PC-3 (cell line): ENCODE data around the gene HAUS1. TPM values are rescaled to one million over a fixed set of nuclear protein-coding genes. Genes with fewer than 3 reads are reported as not detected.
A peak's percentile ranks its signal among the peaks of the same experiment; 100 is the strongest.

Source experiments
- ATAC-seq: fragments of 200-7000 bp; cut with Tn5 transposase; 2 replicates; pipeline ENCODE4 v1.9.1; 2020; ENCODE audit warnings: mild to moderate bottlenecking, moderate library complexity
- BruUV-seq: library from RNA; stranded (reverse); fragments of 400-500 nt; replicated peaks from 2 replicates; lab custom pipeline; 2021; lab: Mats Ljungman, UMichigan
- CTCF ChIA-PET: fragments of 300-600 bp; sonication (Branson Sonifier 250); formaldehyde crosslinking; loops from one replicate; lab custom pipeline; 2022; ENCODE audit warnings: antibody characterized with exemption; lab: Charles Lee
- POLR2A ChIA-PET: fragments of 300-600 bp; sonication (Branson Sonifier 250); formaldehyde crosslinking; loops from one replicate; lab custom pipeline; 2022; ENCODE audit warnings: antibody characterized with exemption; ENCODE audit not compliant: unreplicated experiment; lab: Charles Lee
- DNase-seq: peaks from one replicate; pipeline ENCODE4 v3.0.0-alpha.2; 2015
- H2AFZ ChIP-seq: fragments of 300-600 bp; sonication (generic); 2 replicates; pipeline ENCODE4 v1.6.0; 2016; ENCODE audit warnings: antibody characterized with exemption, low read length
- H3F3A ChIP-seq: fragments of 300-600 bp; sonication (generic); one replicate; pipeline ENCODE4 v1.6.0; 2017; ENCODE audit warnings: antibody characterized with exemption, low read length, control low read depth, mild to moderate bottlenecking; ENCODE audit not compliant: unreplicated experiment
- H3K27ac ChIP-seq: fragments of 300-600 bp; sonication (generic); 2 replicates; pipeline ENCODE4 v1.5.1; 2016; ENCODE audit warnings: mild to moderate bottlenecking, low read length
- H3K27me3 ChIP-seq: fragments of 300-600 bp; sonication (generic); 2 replicates; pipeline ENCODE4 v1.6.1; 2016; ENCODE audit warnings: low read length, mixed read lengths
- H3K36me3 ChIP-seq: fragments of 300-600 bp; sonication (generic); 2 replicates; pipeline ENCODE4 v1.6.1; 2016; ENCODE audit warnings: low read depth, mixed run types, low read length, mixed read lengths
- H3K4me1 ChIP-seq: fragments of 300-600 bp; sonication (generic); 2 replicates; pipeline ENCODE4 v1.5.1; 2016; ENCODE audit warnings: low read length; ENCODE audit not compliant: insufficient read depth
- H3K4me2 ChIP-seq: fragments of 300-600 bp; sonication (generic); 2 replicates; pipeline ENCODE4 v1.6.0; 2016; ENCODE audit warnings: low read length
- H3K4me3 ChIP-seq: fragments of 300-600 bp; sonication (generic); 2 replicates; pipeline ENCODE4 v1.5.1; 2016; ENCODE audit warnings: mild to moderate bottlenecking, low read length, mixed read lengths
- H3K79me2 ChIP-seq: fragments of 300-600 bp; sonication (generic); 2 replicates; pipeline ENCODE4 v1.6.1; 2017; ENCODE audit warnings: low read length, mixed read lengths
- H3K9ac ChIP-seq: fragments of 300-600 bp; sonication (generic); 2 replicates; pipeline ENCODE4 v1.6.0; 2016; ENCODE audit warnings: mild to moderate bottlenecking, low read length
- H3K9me2 ChIP-seq: fragments of 300-600 bp; sonication (generic); replicated peaks from 2 replicates; pipeline ENCODE4 v1.6.1; 2016; ENCODE audit warnings: mixed run types, low read length, mixed read lengths
- H3K9me3 ChIP-seq: fragments of 300-600 bp; sonication (generic); 2 replicates; pipeline ENCODE4 v1.6.1; 2016; ENCODE audit warnings: low read length, mixed read lengths
- H4K20me1 ChIP-seq: fragments of 300-600 bp; sonication (generic); 2 replicates; pipeline ENCODE4 v1.6.1; 2016; ENCODE audit warnings: low read length, mixed read lengths
- EZH2 ChIP-seq: fragments of 300-600 bp; sonication (generic); IDR thresholded peaks from one replicate; pipeline ENCODE4 v1.6.1; 2017; ENCODE audit warnings: antibody characterized with exemption, mild to moderate bottlenecking, low read length; ENCODE audit not compliant: unreplicated experiment
- EZH2phosphoT487 ChIP-seq: fragments of 300-600 bp; sonication (generic); IDR thresholded peaks from 2 replicates; pipeline ENCODE4 v1.6.1; 2018; ENCODE audit warnings: mild to moderate bottlenecking, antibody characterized with exemption, low read length, borderline replicate concordance
- intact Hi-C: fragments of 100-400 bp; cut with micrococcal nuclease; formaldehyde crosslinking; loops from 2 replicates; pipeline ENCODE4 v1.9.0; 2023
- total RNA-seq: library from RNA; depleted of rRNA; stranded (reverse); fragments of >200 nt; gene quantifications from 2 replicates; pipeline ENCODE4 v1.2.3, GENCODE V29; 2014
- TF ChIP-seq, protein P1 (sequence below): fragments of 300-600 bp; sonication (generic); conservative IDR thresholded peaks from 2 replicates; pipeline ENCODE4 v1.5.1; 2017; ENCODE audit warnings: antibody characterized with exemption, low read depth, mild to moderate bottlenecking, low read length

HAUS1 gene
- total RNA-seq, 1 experiment from 2014 or later = 17.7 TPM

DNA sequence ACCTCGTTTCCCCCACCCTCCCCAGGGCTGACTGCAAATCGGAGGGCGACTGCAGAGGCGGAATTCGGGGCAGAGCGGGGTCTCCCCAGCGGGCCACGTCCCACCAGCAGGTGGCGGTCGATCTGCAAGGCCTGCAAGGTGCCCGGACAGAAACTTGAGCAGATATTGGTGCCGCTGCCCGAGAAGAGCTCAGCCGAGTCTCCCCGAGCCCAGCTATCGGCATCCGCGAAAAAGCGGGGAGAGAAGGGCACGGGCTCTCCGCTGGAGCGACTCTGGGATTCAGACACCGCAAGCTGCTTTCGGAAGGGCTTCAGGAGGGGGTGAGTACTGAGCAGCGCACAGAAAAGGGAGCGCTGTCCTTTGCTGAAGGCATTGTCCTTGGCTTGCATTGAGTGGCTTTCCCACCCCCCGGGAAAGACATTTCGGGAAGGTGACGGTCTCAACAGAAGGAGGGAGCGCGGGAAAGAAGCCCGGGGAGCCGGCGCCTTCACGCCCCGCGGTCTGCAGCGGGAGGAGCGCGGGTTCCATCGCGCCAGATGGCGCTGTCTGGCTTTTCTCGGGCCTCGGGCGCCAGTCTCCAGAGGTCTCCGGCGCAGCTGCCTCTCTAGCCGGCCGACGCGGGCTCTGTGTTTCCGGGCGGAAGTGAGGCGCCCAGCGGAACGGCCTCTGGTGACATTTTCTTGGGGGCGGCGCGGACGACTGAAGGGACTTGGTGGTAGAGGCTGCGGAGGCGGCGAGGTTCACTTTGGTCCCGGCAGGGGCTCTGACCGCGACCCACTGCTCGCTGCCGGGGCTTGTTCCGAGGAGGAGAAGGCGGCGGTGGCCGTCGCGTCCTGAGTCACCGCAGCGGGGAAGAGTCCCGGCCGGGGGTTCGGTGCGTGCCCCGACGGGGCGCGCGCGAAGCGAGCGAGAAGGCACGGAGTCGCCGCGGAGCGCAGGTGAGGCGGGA is 69.5 kb downstream of the HAUS1 start:
- H3K79me2 ChIP-seq = peaks cover 48% of the 10 kb centered on the region
- intact Hi-C loops = loop anchor here (1.0 to 10.0 kb wide), 4 partner anchors 21 to 481 kb away; partner anchors contain the start of gene LOXHD1
- peak overlapping the region; percentile 91 for H3K4me2 ChIP-seq
- DNase-seq (peak; percentile 75), ATAC-seq (peak; percentile 83)
- peak overlapping the region; percentile 86 for H3K4me3 ChIP-seq
- no peaks in the 10 kb centered on the region for H3K36me3 ChIP-seq
- H3K4me1 ChIP-seq = peaks cover 12% of the 10 kb centered on the region; the same call in 1 of the 2 replicates
- POLR2A ChIA-PET = interaction anchor here (0.6 to 1.0 kb wide), 5 partner anchors 18 to 76 kb away, joined by 3 to 18 read pairs (median 5); partner anchors contain the start of gene ATP5F1A
- H3K9ac ChIP-seq = peak overlapping the region; percentile 89
- no TSS peak for BruUV-seq
- H3K9me3 ChIP-seq = no peaks in the 10 kb centered on the region
- CTCF ChIA-PET = interaction anchor here (0.5 to 1.5 kb wide), 13 partner anchors 13 to 485 kb away, joined by 3 to 15 read pairs (median 5); no protein-coding TSS in a partner anchor
- peak overlapping the region; percentile 70 for H3K27ac ChIP-seq
- H4K20me1 ChIP-seq = 0 out of 2 replicates have a peak, but pooled peaks cover 4% of the 10 kb centered on the region
- H2AFZ ChIP-seq = peak overlapping the region; percentile 99
- no peaks in the 10 kb centered on the region for H3F3A ChIP-seq
- TF ChIP-seq, protein P1, sequence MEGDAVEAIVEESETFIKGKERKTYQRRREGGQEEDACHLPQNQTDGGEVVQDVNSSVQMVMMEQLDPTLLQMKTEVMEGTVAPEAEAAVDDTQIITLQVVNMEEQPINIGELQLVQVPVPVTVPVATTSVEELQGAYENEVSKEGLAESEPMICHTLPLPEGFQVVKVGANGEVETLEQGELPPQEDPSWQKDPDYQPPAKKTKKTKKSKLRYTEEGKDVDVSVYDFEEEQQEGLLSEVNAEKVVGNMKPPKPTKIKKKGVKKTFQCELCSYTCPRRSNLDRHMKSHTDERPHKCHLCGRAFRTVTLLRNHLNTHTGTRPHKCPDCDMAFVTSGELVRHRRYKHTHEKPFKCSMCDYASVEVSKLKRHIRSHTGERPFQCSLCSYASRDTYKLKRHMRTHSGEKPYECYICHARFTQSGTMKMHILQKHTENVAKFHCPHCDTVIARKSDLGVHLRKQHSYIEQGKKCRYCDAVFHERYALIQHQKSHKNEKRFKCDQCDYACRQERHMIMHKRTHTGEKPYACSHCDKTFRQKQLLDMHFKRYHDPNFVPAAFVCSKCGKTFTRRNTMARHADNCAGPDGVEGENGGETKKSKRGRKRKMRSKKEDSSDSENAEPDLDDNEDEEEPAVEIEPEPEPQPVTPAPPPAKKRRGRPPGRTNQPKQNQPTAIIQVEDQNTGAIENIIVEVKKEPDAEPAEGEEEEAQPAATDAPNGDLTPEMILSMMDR = peak; percentile 65
- TF ChIP-seq EZH2 = no peak
- TF ChIP-seq EZH2phosphoT487 = no peak
- H3K27me3 ChIP-seq = no peaks in the 10 kb centered on the region
- no peaks in the 10 kb centered on the region for H3K9me2 ChIP-seq

DNA sequence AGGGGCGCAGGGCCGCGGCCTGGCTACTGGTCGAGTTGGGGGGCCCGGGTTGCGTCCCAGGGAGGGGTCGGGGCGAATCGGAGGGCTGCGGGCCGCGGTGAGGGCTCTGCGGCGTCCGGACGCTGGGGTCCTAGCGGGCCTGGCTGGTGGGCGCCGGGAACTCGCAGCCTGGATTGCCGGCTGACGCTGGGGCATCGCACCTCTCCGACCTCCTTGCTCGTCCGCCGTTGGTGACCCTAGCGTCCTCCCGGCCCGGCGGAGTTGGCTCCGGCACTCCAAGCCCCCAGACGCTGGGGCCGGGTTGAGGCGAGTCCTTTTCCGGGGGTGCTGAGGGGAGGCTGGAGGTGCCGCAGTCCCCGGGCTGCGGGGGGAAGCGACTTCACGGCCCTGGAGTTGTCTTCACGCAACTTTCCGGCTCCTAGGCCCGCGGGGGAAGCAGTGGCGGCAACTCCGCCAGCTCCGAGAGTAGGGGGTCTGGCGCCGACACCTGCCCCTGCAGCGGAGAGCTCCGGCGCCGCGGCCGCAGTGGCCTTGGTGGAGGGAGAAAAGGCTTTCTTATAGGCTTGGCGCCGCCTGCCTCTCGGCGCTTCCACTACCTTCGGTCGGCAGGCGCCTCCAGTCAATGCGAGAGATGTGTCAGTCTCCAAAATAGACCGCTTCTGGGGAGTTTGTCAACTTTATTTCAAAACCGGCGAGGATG is 70.3 kb downstream of the HAUS1 start:
- intact Hi-C loops = loop anchor here (10.0 kb wide), 1 partner anchor 480 kb away; the partner anchor contains the start of gene LOXHD1
- peaks cover 56% of the 10 kb centered on the region for H3K79me2 ChIP-seq
- H3K4me3 ChIP-seq = peak overlapping the region; percentile 86
- 0 out of 2 replicates have a peak, but pooled peaks cover 4% of the 10 kb centered on the region for H4K20me1 ChIP-seq
- H3K4me2 ChIP-seq = peak overlapping the region; percentile 80
- no peak for DNase-seq
- H3K4me1 ChIP-seq = peaks cover 6% of the 10 kb centered on the region; the same call in 1 of the 2 replicates
- no peaks in the 10 kb centered on the region for H3K36me3 ChIP-seq
- TF ChIP-seq EZH2phosphoT487 = no peak
- no peak for TF ChIP-seq EZH2
- TF ChIP-seq, protein P1 = no peak
- H3K27me3 ChIP-seq = no peaks in the 10 kb centered on the region
- no peaks in the 10 kb centered on the region for H3F3A ChIP-seq
- CTCF ChIA-PET = interaction anchor here (1.0 kb wide), 1 partner anchor 16 kb away, joined by 5 read pairs; no protein-coding TSS in a partner anchor
- peak; percentile 6; the same call in 1 of the 2 replicates for ATAC-seq
- POLR2A ChIA-PET = no interaction called here
- H2AFZ ChIP-seq = peak overlapping the region; percentile 42; the same call in 1 of the 2 replicates
- H3K27ac ChIP-seq = no peak overlapping the region
- H3K9me3 ChIP-seq = no peaks in the 10 kb centered on the region
- no peaks in the 10 kb centered on the region for H3K9me2 ChIP-seq
- peak overlapping the region; percentile 89 for H3K9ac ChIP-seq
- no TSS peak for BruUV-seq
